Measurements from ENCODE around the gene CMSS1.

Gene CMSS1

GRCh38 chr3:100007313-100007712 lies 189.7 kb downstream of the CMSS1 start:
- no peak overlapping the region for H3K4me3 ChIP-seq (ENCODE audit: low read depth, low read length)
- TF ChIP-seq, protein P1, sequence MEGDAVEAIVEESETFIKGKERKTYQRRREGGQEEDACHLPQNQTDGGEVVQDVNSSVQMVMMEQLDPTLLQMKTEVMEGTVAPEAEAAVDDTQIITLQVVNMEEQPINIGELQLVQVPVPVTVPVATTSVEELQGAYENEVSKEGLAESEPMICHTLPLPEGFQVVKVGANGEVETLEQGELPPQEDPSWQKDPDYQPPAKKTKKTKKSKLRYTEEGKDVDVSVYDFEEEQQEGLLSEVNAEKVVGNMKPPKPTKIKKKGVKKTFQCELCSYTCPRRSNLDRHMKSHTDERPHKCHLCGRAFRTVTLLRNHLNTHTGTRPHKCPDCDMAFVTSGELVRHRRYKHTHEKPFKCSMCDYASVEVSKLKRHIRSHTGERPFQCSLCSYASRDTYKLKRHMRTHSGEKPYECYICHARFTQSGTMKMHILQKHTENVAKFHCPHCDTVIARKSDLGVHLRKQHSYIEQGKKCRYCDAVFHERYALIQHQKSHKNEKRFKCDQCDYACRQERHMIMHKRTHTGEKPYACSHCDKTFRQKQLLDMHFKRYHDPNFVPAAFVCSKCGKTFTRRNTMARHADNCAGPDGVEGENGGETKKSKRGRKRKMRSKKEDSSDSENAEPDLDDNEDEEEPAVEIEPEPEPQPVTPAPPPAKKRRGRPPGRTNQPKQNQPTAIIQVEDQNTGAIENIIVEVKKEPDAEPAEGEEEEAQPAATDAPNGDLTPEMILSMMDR (IDR thresholded peaks at IDR 0.05; ENCODE audit: low read depth, low read length): no peak
- DNase-seq: no peak
- H3K27me3 ChIP-seq: no peaks in the 10 kb centered on the region
- H3K36me3 ChIP-seq: no peaks in the 10 kb centered on the region
- H3K4me1 ChIP-seq: peaks cover 28% of the 10 kb centered on the region
- H3K9me3 ChIP-seq: no peaks in the 10 kb centered on the region

DNA sequence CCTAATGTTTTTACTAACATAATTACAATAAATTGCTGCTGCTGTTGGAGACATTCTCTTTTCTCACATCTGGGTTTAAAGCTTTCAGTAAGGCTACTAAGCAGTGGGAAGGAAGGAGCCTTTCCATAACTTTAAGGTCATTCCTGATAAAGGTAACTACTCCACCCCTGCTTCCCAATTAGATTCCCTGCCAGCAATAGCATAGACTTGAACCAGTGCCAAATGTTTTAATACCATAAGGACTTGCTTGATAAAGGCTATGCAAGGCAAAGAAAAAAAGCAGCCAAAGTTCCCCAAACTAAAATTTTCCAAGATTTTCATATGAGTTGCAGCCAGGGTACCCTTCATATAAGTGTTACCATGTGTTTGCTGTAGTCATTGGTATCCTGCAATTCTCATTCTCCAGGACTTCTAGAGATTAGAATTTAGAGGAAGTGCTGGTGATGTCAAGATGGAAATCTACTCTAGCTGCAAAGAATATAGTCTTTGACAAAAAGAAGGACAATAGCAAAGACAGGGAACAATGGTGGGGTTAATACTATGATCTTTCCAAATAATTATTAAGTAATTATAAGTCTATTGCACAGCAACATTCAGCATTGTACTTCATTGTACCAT lies 190.5 kb downstream of the CMSS1 start:
- H3K27me3 ChIP-seq: no peaks in the 10 kb centered on the region
- no peaks in the 10 kb centered on the region for H3K9me3 ChIP-seq
- no peak for DNase-seq
- TF ChIP-seq, protein P1 (IDR thresholded peaks at IDR 0.05; ENCODE audit: low read depth, low read length): no peak
- no peaks in the 10 kb centered on the region for H3K36me3 ChIP-seq
- no peak overlapping the region for H3K4me3 ChIP-seq (ENCODE audit: low read depth, low read length)
- H3K4me1 ChIP-seq: peaks cover 21% of the 10 kb centered on the region

DNA sequence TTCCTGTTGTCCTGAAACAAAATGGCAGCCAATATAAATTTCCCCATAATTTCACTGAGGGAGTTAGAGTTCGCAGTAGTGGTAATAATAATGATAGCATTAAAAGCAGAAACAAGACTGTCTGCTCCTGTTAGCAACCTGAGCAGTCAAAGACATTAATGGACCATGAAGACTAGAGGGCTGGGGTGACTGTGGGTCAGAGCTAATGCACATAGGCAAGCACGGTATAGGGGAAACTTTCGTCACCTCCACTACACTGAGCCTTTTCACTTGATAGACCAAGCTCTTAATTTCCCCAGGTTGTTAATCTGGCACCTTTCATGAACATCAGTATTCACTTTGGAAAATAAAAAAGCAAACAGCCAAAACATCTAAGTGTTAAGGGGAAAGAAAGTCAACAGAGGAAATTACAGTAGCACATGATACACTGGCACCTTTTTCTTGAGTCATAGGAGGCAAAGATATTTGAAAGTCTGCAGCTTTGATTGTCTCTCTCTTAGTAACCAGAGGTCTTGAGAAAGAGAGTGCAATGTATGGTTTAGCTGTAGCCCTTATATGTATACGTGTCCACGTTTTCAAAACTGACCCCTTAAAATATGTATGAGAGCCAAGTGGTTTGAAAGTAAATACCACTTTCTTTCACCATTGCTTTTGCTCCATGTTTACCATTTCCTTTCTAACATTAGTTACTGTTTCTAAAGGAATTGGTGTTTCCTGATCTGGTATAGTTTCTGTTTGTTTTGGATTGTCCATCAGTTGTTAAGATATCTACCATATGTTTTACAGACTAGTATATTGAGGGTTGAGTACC lies 191.8 kb downstream of the CMSS1 start:
- Histone ChIP-seq H3K9me3 (no peaks in the 10 kb centered on the region), H3K4me1 (peaks cover 20% of the 10 kb centered on the region), H3K27me3 (no peaks in the 10 kb centered on the region), H3K36me3 (no peaks in the 10 kb centered on the region), H3K4me3 (ENCODE audit: low read depth, low read length) (no peak overlapping the region)
- TF ChIP-seq, protein P1 (IDR thresholded peaks at IDR 0.05; ENCODE audit: low read depth, low read length): no peak
- DNase-seq: no peak

- H3K36me3 ChIP-seq: no peaks in the 10 kb centered on the region
- DNase-seq: no peak
- no peaks in the 10 kb centered on the region for H3K9me3 ChIP-seq
- peaks cover 20% of the 10 kb centered on the region for H3K4me1 ChIP-seq
- TF ChIP-seq, protein P1 (IDR thresholded peaks at IDR 0.05; ENCODE audit: low read depth, low read length): no peak
- no peak overlapping the region for H3K4me3 ChIP-seq (ENCODE audit: low read depth, low read length)
- no peaks in the 10 kb centered on the region for H3K27me3 ChIP-seq
Measured at GRCh38 chr3:100010087-100010417, 192.4 kb downstream of the CMSS1 start.

GRCh38 chr3:100018806-100019205 lies 201.1 kb downstream of the CMSS1 start:
- Histone ChIP-seq H3K27me3 (no peaks in the 10 kb centered on the region), H3K4me3 (ENCODE audit: low read depth, low read length) (no peak overlapping the region), H3K36me3 (no peaks in the 10 kb centered on the region), H3K9me3 (no peaks in the 10 kb centered on the region), H3K4me1 (no peaks in the 10 kb centered on the region)
- no peak for DNase-seq
- TF ChIP-seq, protein P1 (IDR thresholded peaks at IDR 0.05; ENCODE audit: low read depth, low read length): no peak

DNA sequence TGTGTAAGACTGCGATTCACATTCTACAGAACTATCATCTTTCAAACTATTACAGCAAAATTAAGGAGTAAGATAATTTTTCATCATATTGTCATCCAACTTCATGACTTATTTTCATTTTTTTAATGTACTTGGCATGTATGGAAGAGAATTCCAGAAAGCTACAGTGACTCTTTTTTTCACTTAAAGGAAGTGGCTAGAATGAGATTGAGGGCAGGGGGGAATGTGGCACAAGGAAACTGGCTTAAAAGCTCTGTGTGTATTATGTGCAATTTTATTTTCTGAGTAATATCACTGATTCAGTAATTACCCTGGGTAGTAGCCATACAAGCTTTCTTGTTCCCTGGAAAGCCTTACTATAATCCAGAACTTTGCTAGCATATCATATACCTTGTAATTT lies 202.1 kb downstream of the CMSS1 start:
- Histone ChIP-seq H3K27me3 (no peaks in the 10 kb centered on the region), H3K36me3 (no peaks in the 10 kb centered on the region), H3K4me1 (peaks cover 3% of the 10 kb centered on the region; the same call in 1 of the 2 replicates), H3K4me3 (ENCODE audit: low read depth, low read length) (no peak overlapping the region), H3K9me3 (no peaks in the 10 kb centered on the region)
- TF ChIP-seq, protein P1 (IDR thresholded peaks at IDR 0.05; ENCODE audit: low read depth, low read length): no peak
- no peak for DNase-seq
